Measurements from ENCODE around the gene REM1. TPM values are rescaled to one million over a fixed set of nuclear protein-coding genes. Genes with fewer than 3 reads are reported as not detected.

REM1 gene
- total RNA-seq, 1 donor from 2014 or later, result 2.8 TPM

GRCh38 chr20:31523361-31524283 lies 48.5 kb downstream of the REM1 start:
- no peaks in the 10 kb centered on the region for H3K27me3 Mint-ChIP-seq (ENCODE audit: unreplicated experiment)
- DNase-seq, result no peak
- peaks cover 10% of the 10 kb centered on the region for H3K4me1 Mint-ChIP-seq (ENCODE audit: low read depth, unreplicated experiment)
- H3K9me3 Mint-ChIP-seq (ENCODE audit: unreplicated experiment), result peaks cover 3% of the 10 kb centered on the region
- H3K4me3 Mint-ChIP-seq (ENCODE audit: unreplicated experiment), result no peak overlapping the region
- peaks cover 5% of the 10 kb centered on the region for H3K36me3 Mint-ChIP-seq (ENCODE audit: unreplicated experiment)
- H3K27ac Mint-ChIP-seq (ENCODE audit: unreplicated experiment), result no peak overlapping the region
- TF ChIP-seq, protein P1, sequence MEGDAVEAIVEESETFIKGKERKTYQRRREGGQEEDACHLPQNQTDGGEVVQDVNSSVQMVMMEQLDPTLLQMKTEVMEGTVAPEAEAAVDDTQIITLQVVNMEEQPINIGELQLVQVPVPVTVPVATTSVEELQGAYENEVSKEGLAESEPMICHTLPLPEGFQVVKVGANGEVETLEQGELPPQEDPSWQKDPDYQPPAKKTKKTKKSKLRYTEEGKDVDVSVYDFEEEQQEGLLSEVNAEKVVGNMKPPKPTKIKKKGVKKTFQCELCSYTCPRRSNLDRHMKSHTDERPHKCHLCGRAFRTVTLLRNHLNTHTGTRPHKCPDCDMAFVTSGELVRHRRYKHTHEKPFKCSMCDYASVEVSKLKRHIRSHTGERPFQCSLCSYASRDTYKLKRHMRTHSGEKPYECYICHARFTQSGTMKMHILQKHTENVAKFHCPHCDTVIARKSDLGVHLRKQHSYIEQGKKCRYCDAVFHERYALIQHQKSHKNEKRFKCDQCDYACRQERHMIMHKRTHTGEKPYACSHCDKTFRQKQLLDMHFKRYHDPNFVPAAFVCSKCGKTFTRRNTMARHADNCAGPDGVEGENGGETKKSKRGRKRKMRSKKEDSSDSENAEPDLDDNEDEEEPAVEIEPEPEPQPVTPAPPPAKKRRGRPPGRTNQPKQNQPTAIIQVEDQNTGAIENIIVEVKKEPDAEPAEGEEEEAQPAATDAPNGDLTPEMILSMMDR (IDR thresholded peaks at IDR 0.05; ENCODE audit: partially characterized antibody, unreplicated experiment), result no peak

GRCh38 chr20:31527266-31527665 lies 52.2 kb downstream of the REM1 start:
- peaks cover 3% of the 10 kb centered on the region for H3K27me3 Mint-ChIP-seq (ENCODE audit: unreplicated experiment)
- peak overlapping the region; percentile 31 for H3K27ac Mint-ChIP-seq (ENCODE audit: unreplicated experiment)
- peaks cover 3% of the 10 kb centered on the region for H3K9me3 Mint-ChIP-seq (ENCODE audit: unreplicated experiment)
- TF ChIP-seq, protein P1 (IDR thresholded peaks at IDR 0.05; ENCODE audit: partially characterized antibody, unreplicated experiment), result no peak
- peaks cover 5% of the 10 kb centered on the region for H3K36me3 Mint-ChIP-seq (ENCODE audit: unreplicated experiment)
- H3K4me3 Mint-ChIP-seq (ENCODE audit: unreplicated experiment), result peak overlapping the region; percentile 7
- H3K4me1 Mint-ChIP-seq (ENCODE audit: low read depth, unreplicated experiment), result peaks cover 9% of the 10 kb centered on the region
- DNase-seq, result peak; percentile 70

Other genes with a start within 250 kb of the REM1 start
- gene DEFB115, start 217.6 kb upstream of the REM1 start, total RNA-seq (ENCODE audit: unreplicated experiment), result 7.8 TPM
- gene DEFB116, start 166.7 kb upstream of the REM1 start, total RNA-seq (ENCODE audit: unreplicated experiment), result not detected
- not detected for gene DEFB118, start 106.7 kb upstream of the REM1 start, total RNA-seq (ENCODE audit: unreplicated experiment)
- gene DEFB119, start 84.7 kb upstream of the REM1 start, total RNA-seq (ENCODE audit: unreplicated experiment), result not detected
- not detected for gene DEFB121, start 69.1 kb upstream of the REM1 start, total RNA-seq (ENCODE audit: unreplicated experiment)
- not detected for gene DEFB123, start 34.7 kb upstream of the REM1 start, total RNA-seq (ENCODE audit: unreplicated experiment)
- gene DEFB124, start 161 bp upstream of the REM1 start, total RNA-seq (ENCODE audit: unreplicated experiment), result not detected
- gene HM13, start 39.2 kb downstream of the REM1 start, total RNA-seq (ENCODE audit: unreplicated experiment), result 320 TPM
- 92.0 TPM for gene ID1, start 130.0 kb downstream of the REM1 start, total RNA-seq (ENCODE audit: unreplicated experiment)
- gene COX4I2, start 162.6 kb downstream of the REM1 start, total RNA-seq (ENCODE audit: unreplicated experiment), result not detected
- gene BCL2L1, start 247.6 kb downstream of the REM1 start, total RNA-seq (ENCODE audit: unreplicated experiment), result 136 TPM

All from glutamatergic neuron (in vitro differentiated cells).